NT2/D1 (cell line): ENCODE measurements around the gene F5.

Experiments used
- DNase-seq: peaks from one replicate; pipeline ENCODE4 v3.0.0-alpha.2; 2011; ENCODE audit warnings: low read depth, low spot score
- H3K27me3 ChIP-seq: 2 replicates; pipeline ENCODE4 v1.6.0; 2011; ENCODE audit warnings: mild to moderate bottlenecking; ENCODE audit not compliant: insufficient read length, insufficient read depth
- H3K36me3 ChIP-seq: 2 replicates; pipeline ENCODE4 v1.6.1; 2011; ENCODE audit warnings: mild to moderate bottlenecking, low read length, mixed read lengths; ENCODE audit not compliant: insufficient read depth, insufficient read length
- H3K4me1 ChIP-seq: 2 replicates; pipeline ENCODE4 v1.5.1; 2011; ENCODE audit not compliant: insufficient read depth, insufficient read length
- H3K4me3 ChIP-seq: 2 replicates; pipeline ENCODE4 v1.5.1; 2011; ENCODE audit warnings: low read depth; ENCODE audit not compliant: insufficient read length
- H3K9ac ChIP-seq: 2 replicates; pipeline ENCODE4 v1.6.0; 2011; ENCODE audit warnings: low read depth; ENCODE audit not compliant: insufficient read length
- H3K9me3 ChIP-seq: 2 replicates; pipeline ENCODE4 v1.5.1; 2011; ENCODE audit warnings: mild to moderate bottlenecking, low read length; ENCODE audit not compliant: insufficient read depth
- SUZ12 ChIP-seq: IDR thresholded peaks from 2 replicates; pipeline ENCODE4 v1.6.1; 2011; ENCODE audit not compliant: insufficient read length, insufficient read depth; ENCODE audit errors: extremely low read depth
- YY1 ChIP-seq: IDR thresholded peaks from 2 replicates; pipeline ENCODE4 v1.6.1; 2011; ENCODE audit not compliant: insufficient read length, insufficient read depth
- ZNF274 ChIP-seq: IDR thresholded peaks from 2 replicates; pipeline ENCODE4 v1.6.1; 2011; ENCODE audit warnings: mild to moderate bottlenecking, low read depth, low read length

The F5 gene

GRCh38 chr1:169588112-169588511 is 1.8 kb upstream of the F5 start:
- DNase-seq = no peak
- H3K4me1 ChIP-seq = peaks cover 2% of the 10 kb centered on the region
- TF ChIP-seq SUZ12 (no peak), YY1 (no peak), ZNF274 (no peak)
- H3K9me3 ChIP-seq = no peaks in the 10 kb centered on the region
- H3K9ac ChIP-seq = no peak overlapping the region
- H3K36me3 ChIP-seq = no peaks in the 10 kb centered on the region
- H3K27me3 ChIP-seq = peaks cover 13% of the 10 kb centered on the region
- H3K4me3 ChIP-seq = no peak overlapping the region

- Histone ChIP-seq H3K9ac (peak overlapping the region; percentile 76), H3K9me3 (no peaks in the 10 kb centered on the region), H3K27me3 (peaks cover 13% of the 10 kb centered on the region), H3K36me3 (no peaks in the 10 kb centered on the region), H3K4me3 (peak overlapping the region; percentile 33), H3K4me1 (peaks cover 2% of the 10 kb centered on the region)
- DNase-seq = no peak
- TF ChIP-seq ZNF274 (no peak), SUZ12 (no peak), YY1 (no peak)
These were observed 250 bp downstream of the F5 start for GRCh38 chr1:169586067-169586394.

DNA sequence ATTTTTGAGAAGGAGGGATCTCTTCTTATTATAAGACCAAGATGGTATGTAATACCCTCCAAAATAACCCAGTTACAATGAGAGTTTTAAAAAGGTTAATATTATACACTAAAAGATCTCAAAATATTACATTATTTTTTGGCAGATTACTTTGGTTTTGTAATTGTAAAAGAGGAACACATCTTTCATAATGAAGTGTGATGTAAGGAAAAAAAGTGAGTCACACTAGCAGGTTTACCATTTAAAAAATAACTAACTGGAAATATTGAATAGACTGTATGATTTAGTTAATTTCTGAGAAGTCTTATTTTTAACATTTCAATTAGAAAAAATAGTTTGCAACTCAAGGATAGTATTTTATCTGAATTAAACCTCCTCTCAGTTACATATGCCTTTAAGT is 1.1 kb downstream of the F5 start:
- H3K9me3 ChIP-seq = no peaks in the 10 kb centered on the region
- peaks cover 2% of the 10 kb centered on the region for H3K4me1 ChIP-seq
- H3K27me3 ChIP-seq = peaks cover 13% of the 10 kb centered on the region
- no peak overlapping the region for H3K9ac ChIP-seq
- no peaks in the 10 kb centered on the region for H3K36me3 ChIP-seq
- no peak for DNase-seq
- no peak for TF ChIP-seq SUZ12
- no peak for TF ChIP-seq YY1
- TF ChIP-seq ZNF274 = no peak
- H3K4me3 ChIP-seq = no peak overlapping the region

GRCh38 chr1:169584483-169585144 is 1.7 kb downstream of the F5 start:
- Histone ChIP-seq H3K36me3 (no peaks in the 10 kb centered on the region), H3K9me3 (no peaks in the 10 kb centered on the region), H3K4me3 (no peak overlapping the region), H3K9ac (no peak overlapping the region), H3K27me3 (peaks cover 13% of the 10 kb centered on the region), H3K4me1 (peaks cover 2% of the 10 kb centered on the region)
- no peak for TF ChIP-seq SUZ12
- TF ChIP-seq ZNF274 = no peak
- TF ChIP-seq YY1 = no peak
- DNase-seq = no peak

DNA sequence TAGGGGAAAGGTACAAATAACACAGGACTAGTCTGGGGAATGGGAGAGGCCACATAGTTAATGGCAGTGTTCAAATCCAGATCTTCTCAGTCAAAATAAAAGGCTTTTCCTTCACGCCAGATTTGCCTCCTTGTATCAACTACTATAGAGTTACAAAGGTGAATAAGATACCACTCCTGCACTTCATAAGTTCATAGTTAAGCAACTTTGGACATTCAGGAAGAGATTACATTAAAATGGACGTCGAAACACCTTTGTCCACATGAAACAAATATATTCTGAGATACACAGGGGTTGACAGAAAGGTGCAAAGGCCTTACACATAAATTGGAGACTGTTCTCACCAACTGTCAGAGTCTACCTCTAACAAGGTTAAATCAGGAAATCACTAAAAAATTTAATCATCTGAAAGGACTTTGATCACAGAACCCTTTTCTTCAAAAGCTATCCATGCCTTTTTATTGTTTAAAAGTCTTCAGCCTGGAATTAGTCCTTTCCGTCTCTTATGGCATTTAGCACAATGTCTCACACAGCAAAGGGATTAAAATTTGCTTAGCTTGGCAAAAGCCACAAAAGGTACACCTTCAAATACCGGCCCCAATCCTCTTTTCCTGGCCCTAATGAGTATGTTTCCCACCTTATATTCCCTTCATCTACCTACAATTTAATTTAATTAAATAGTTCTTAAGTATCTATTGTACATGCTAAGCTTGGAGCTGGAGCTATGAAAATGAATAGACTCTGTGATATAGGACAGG is 8.1 kb downstream of the F5 start:
- TF ChIP-seq ZNF274 = no peak
- TF ChIP-seq YY1 = no peak
- no peak for TF ChIP-seq SUZ12
- DNase-seq = no peak
- no peaks in the 10 kb centered on the region for H3K9me3 ChIP-seq
- H3K4me3 ChIP-seq = no peak overlapping the region
- H3K9ac ChIP-seq = no peak overlapping the region
- no peaks in the 10 kb centered on the region for H3K36me3 ChIP-seq
- no peaks in the 10 kb centered on the region for H3K4me1 ChIP-seq
- no peaks in the 10 kb centered on the region for H3K27me3 ChIP-seq

GRCh38 chr1:169576935-169577331 is 9.3 kb downstream of the F5 start:
- no peaks in the 10 kb centered on the region for H3K27me3 ChIP-seq
- TF ChIP-seq SUZ12 = no peak
- no peak for TF ChIP-seq ZNF274
- TF ChIP-seq YY1 = no peak
- no peak overlapping the region for H3K9ac ChIP-seq
- H3K9me3 ChIP-seq = no peaks in the 10 kb centered on the region
- no peak overlapping the region for H3K4me3 ChIP-seq
- no peaks in the 10 kb centered on the region for H3K4me1 ChIP-seq
- no peak for DNase-seq
- H3K36me3 ChIP-seq = no peaks in the 10 kb centered on the region

DNA sequence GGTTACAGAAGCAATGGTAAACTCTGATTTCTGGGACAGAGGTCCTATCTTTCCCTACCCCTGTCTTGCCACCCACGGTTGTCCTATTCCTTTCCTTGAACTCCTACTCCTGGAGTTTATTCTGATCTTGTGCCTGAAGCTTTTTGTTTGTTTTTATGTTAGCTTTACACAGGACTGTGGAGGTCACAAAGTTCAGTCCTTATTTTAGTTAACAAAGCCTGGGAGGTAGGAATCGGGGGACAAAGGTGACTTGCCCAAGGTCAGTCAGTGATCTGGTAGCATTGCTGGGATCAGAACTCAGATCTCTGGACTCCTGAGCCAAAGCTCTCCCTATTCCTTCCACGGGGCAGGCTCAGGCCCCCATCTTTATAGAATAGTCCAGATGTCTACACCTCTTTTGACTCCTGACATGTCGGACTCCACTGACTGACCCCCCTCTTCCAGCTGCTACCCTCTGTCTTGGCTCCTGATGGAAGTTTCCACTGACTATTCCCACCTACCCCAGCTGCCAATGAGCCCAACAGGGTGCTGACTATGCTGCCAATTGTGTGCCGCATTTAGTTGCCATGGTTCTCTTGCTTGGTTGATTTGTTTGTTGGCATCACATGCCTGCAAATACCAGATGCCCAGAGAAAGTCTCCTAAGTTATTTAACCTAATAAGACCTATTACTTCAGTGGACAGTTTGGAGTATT is 9.9 kb downstream of the F5 start:
- Histone ChIP-seq H3K9ac (no peak overlapping the region), H3K36me3 (no peaks in the 10 kb centered on the region)

More for the DNA sequence above, 9.9 kb downstream of the F5 start:
- H3K4me3 ChIP-seq = no peak overlapping the region
- H3K4me1 ChIP-seq = no peaks in the 10 kb centered on the region
- H3K9me3 ChIP-seq = no peaks in the 10 kb centered on the region
- H3K27me3 ChIP-seq = no peaks in the 10 kb centered on the region
- TF ChIP-seq YY1 (no peak), SUZ12 (no peak), ZNF274 (no peak)
- DNase-seq = no peak
